ENCODE measurements around the gene FFAR1.

DNA sequence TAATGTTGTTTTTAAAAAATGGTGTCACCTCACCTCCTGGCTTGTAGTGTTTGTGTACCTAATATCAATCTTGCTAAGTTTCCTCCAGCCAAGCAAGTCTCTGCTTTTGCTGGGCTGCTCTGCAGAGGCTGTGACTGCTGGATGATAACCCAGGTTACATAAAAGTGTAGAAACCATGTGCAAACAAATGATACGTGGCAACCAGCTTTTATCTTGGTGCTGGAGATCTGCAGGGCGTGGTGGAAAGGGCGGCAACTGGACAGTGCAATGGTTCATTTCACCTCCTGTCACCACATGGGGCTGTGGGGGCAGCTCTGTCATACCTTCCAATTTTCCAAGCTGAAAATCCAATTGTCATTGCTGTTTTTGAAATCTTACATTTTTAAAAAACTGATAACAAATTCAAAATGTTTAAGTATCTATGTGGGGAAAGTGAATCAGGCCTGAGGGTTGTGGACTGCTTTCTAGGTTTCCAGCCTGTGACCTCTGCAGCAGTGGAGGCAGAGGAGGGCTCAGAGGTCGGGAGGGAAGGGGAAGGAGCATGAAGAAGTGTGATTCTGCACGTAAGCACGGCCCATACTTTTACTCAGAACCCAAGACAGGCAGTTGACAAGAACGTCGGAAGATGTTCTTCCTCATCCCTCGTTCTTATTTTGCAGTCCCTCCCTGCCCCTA is 32.9 kb downstream of the FFAR1 start:
- TF ChIP-seq MAX (IDR thresholded peaks at IDR 0.05) (no peak), EP300 (IDR thresholded peaks at IDR 0.05; ENCODE audit: borderline replicate concordance) (no peak), TCF12 (IDR thresholded peaks at IDR 0.05; ENCODE audit: low read depth) (no peak), YY1 (IDR thresholded peaks at IDR 0.05; ENCODE audit: low read depth) (no peak), NFIC (IDR thresholded peaks at IDR 0.05) (no peak), CEBPB (IDR thresholded peaks at IDR 0.05) (no peak), RAD21 (IDR thresholded peaks at IDR 0.05; ENCODE audit: low read depth) (no peak), CREB1 (IDR thresholded peaks at IDR 0.05; ENCODE audit: low read depth) (no peak), TEAD4 (IDR thresholded peaks at IDR 0.05) (no peak), ZBTB7A (IDR thresholded peaks at IDR 0.05; ENCODE audit: low read depth) (no peak), FOXM1 (IDR thresholded peaks at IDR 0.05; ENCODE audit: borderline replicate concordance, low read depth) (no peak)
- TF ChIP-seq, protein P1, sequence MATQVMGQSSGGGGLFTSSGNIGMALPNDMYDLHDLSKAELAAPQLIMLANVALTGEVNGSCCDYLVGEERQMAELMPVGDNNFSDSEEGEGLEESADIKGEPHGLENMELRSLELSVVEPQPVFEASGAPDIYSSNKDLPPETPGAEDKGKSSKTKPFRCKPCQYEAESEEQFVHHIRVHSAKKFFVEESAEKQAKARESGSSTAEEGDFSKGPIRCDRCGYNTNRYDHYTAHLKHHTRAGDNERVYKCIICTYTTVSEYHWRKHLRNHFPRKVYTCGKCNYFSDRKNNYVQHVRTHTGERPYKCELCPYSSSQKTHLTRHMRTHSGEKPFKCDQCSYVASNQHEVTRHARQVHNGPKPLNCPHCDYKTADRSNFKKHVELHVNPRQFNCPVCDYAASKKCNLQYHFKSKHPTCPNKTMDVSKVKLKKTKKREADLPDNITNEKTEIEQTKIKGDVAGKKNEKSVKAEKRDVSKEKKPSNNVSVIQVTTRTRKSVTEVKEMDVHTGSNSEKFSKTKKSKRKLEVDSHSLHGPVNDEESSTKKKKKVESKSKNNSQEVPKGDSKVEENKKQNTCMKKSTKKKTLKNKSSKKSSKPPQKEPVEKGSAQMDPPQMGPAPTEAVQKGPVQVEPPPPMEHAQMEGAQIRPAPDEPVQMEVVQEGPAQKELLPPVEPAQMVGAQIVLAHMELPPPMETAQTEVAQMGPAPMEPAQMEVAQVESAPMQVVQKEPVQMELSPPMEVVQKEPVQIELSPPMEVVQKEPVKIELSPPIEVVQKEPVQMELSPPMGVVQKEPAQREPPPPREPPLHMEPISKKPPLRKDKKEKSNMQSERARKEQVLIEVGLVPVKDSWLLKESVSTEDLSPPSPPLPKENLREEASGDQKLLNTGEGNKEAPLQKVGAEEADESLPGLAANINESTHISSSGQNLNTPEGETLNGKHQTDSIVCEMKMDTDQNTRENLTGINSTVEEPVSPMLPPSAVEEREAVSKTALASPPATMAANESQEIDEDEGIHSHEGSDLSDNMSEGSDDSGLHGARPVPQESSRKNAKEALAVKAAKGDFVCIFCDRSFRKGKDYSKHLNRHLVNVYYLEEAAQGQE (IDR thresholded peaks at IDR 0.05; ENCODE audit: low read depth), result no peak
- TF ChIP-seq, protein P2, sequence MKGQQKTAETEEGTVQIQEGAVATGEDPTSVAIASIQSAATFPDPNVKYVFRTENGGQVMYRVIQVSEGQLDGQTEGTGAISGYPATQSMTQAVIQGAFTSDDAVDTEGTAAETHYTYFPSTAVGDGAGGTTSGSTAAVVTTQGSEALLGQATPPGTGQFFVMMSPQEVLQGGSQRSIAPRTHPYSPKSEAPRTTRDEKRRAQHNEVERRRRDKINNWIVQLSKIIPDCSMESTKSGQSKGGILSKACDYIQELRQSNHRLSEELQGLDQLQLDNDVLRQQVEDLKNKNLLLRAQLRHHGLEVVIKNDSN (IDR thresholded peaks at IDR 0.05), result no peak

Data from Ishikawa (cell line).